Myocyte (in vitro differentiated cells): ENCODE measurements around the gene CAPNS1. TPM values are rescaled to one million over a fixed set of nuclear protein-coding genes. Genes with fewer than 3 reads are reported as not detected.
"Not testable (repeated sequence)": the region's sequence is repeated elsewhere in the genome, so short reads cannot be mapped to it uniquely, and the experiment has no call there.

Source experiments
- DNase-seq: peaks from one replicate; pipeline ENCODE4 v3.0.0-alpha.2; 2012; ENCODE audit warnings: low read depth
- total RNA-seq: library from RNA; depleted of rRNA; stranded (reverse); fragments of >200 nt; gene quantifications from 2 replicates; pipeline ENCODE4 v1.2.3, GENCODE V29; 2014

CAPNS1 gene
- total RNA-seq, 1 donor from 2014 or later = 398 TPM

GRCh38 chr19:36149673-36150406 lies 10.0 kb downstream of the CAPNS1 start:
- DNase-seq = no peak

- no peak for DNase-seq
These were observed 10.7 kb downstream of the CAPNS1 start for GRCh38 chr19:36150586-36150985.

GRCh38 chr19:36151144-36152018 lies 11.5 kb downstream of the CAPNS1 start:
- DNase-seq = no peak

GRCh38 chr19:36152019-36152351 lies 12.1 kb downstream of the CAPNS1 start:
- DNase-seq = no peak

- peak; percentile 65 for DNase-seq
These were observed 12.7 kb downstream of the CAPNS1 start, which contains the start of gene COX7A1 for GRCh38 chr19:36152352-36153091. TSS of gene COX7A1 (minus strand) at chr19:36152447. CDS start at chr19:36152407, 40 bp downstream.

- peak; percentile 9 for DNase-seq
These were observed 13.3 kb downstream of the CAPNS1 start for GRCh38 chr19:36153126-36153525.

GRCh38 chr19:36160821-36161596 lies 21.1 kb downstream of the CAPNS1 start:
- no peak for DNase-seq

GRCh38 chr19:36163813-36164212 lies 23.9 kb downstream of the CAPNS1 start:
- no peak for DNase-seq

- peak; percentile 63 for DNase-seq
These were observed 29.4 kb downstream of the CAPNS1 start for GRCh38 chr19:36169084-36169760.

- no peak for DNase-seq
These were observed 33.0 kb downstream of the CAPNS1 start for GRCh38 chr19:36172852-36173251.

GRCh38 chr19:36173846-36174245 lies 34.0 kb downstream of the CAPNS1 start:
- DNase-seq = not testable (repeated sequence)

- not testable (repeated sequence) for DNase-seq
These were observed 39.2 kb downstream of the CAPNS1 start for GRCh38 chr19:36179077-36179476.

- no peak for DNase-seq
These were observed 42.9 kb downstream of the CAPNS1 start for GRCh38 chr19:36182612-36183244.

GRCh38 chr19:36183245-36183628 lies 43.4 kb downstream of the CAPNS1 start:
- DNase-seq = no peak

GRCh38 chr19:36186722-36187121 lies 46.9 kb downstream of the CAPNS1 start:
- not testable (repeated sequence) for DNase-seq

GRCh38 chr19:36196249-36196648 lies 56.4 kb downstream of the CAPNS1 start:
- DNase-seq = no peak

- DNase-seq = no peak
These were observed 58.3 kb downstream of the CAPNS1 start for GRCh38 chr19:36198119-36198518.
